Measurements from ENCODE around the gene FHIT.

The FHIT gene

GRCh38 chr3:60931452-60931851 lies 319.8 kb downstream of the FHIT start:
- Histone ChIP-seq H3F3A (ENCODE audit: insufficient read depth) (no peaks in the 10 kb centered on the region), H3K4me3 (ENCODE audit: insufficient read depth, low read length, poor library complexity, severe bottlenecking) (no peak overlapping the region), H3K4me2 (ENCODE audit: low read depth, low read length, poor library complexity, severe bottlenecking) (no peak overlapping the region), H3K9me3 (ENCODE audit: insufficient read depth, low read length) (no peaks in the 10 kb centered on the region), H3K79me2 (ENCODE audit: insufficient read depth, low read length) (no peaks in the 10 kb centered on the region), H2AFZ (ENCODE audit: low read depth, low read length, severe bottlenecking) (no peak overlapping the region), H3K9me2 (replicated peaks; ENCODE audit: insufficient read depth, low read length) (no peaks in the 10 kb centered on the region), H3K27ac (ENCODE audit: low read depth, low read length) (no peak overlapping the region), H3K9ac (ENCODE audit: low read length) (no peak overlapping the region), H3K36me3 (ENCODE audit: low read length) (no peaks in the 10 kb centered on the region), H3K27me3 (ENCODE audit: low read length) (no peaks in the 10 kb centered on the region), H4K20me1 (ENCODE audit: low read depth, low read length) (no peaks in the 10 kb centered on the region)
- no peak for TF ChIP-seq CTCF (IDR thresholded peaks at IDR 0.05; ENCODE audit: insufficient read depth, low read length, poor library complexity, severe bottlenecking)
- TF ChIP-seq EZH2phosphoT487 (conservative IDR thresholded peaks at IDR 0.05; ENCODE audit: low read length): no peak

- H3K9me3 ChIP-seq (ENCODE audit: insufficient read depth, low read length): no peaks in the 10 kb centered on the region
- no peak overlapping the region for H2AFZ ChIP-seq (ENCODE audit: low read depth, low read length, severe bottlenecking)
- H3F3A ChIP-seq (ENCODE audit: insufficient read depth): no peaks in the 10 kb centered on the region
- no peaks in the 10 kb centered on the region for H3K9me2 ChIP-seq (replicated peaks; ENCODE audit: insufficient read depth, low read length)
- H3K4me2 ChIP-seq (ENCODE audit: low read depth, low read length, poor library complexity, severe bottlenecking): no peak overlapping the region
- H4K20me1 ChIP-seq (ENCODE audit: low read depth, low read length): no peaks in the 10 kb centered on the region
- H3K36me3 ChIP-seq (ENCODE audit: low read length): no peaks in the 10 kb centered on the region
- H3K27ac ChIP-seq (ENCODE audit: low read depth, low read length): no peak overlapping the region
- H3K9ac ChIP-seq (ENCODE audit: low read length): no peak overlapping the region
- no peak for TF ChIP-seq EZH2phosphoT487 (conservative IDR thresholded peaks at IDR 0.05; ENCODE audit: low read length)
- no peak for TF ChIP-seq CTCF (IDR thresholded peaks at IDR 0.05; ENCODE audit: insufficient read depth, low read length, poor library complexity, severe bottlenecking)
- no peaks in the 10 kb centered on the region for H3K79me2 ChIP-seq (ENCODE audit: insufficient read depth, low read length)
- H3K27me3 ChIP-seq (ENCODE audit: low read length): no peaks in the 10 kb centered on the region
- no peak overlapping the region for H3K4me3 ChIP-seq (ENCODE audit: insufficient read depth, low read length, poor library complexity, severe bottlenecking)
These were observed 330.7 kb downstream of the FHIT start for GRCh38 chr3:60920519-60920918.

- Histone ChIP-seq H3K79me2 (ENCODE audit: insufficient read depth, low read length) (no peaks in the 10 kb centered on the region), H3K36me3 (ENCODE audit: low read length) (no peaks in the 10 kb centered on the region), H3K9ac (ENCODE audit: low read length) (no peak overlapping the region), H3K27ac (ENCODE audit: low read depth, low read length) (no peak overlapping the region), H4K20me1 (ENCODE audit: low read depth, low read length) (no peaks in the 10 kb centered on the region), H3K4me3 (ENCODE audit: insufficient read depth, low read length, poor library complexity, severe bottlenecking) (no peak overlapping the region), H3K9me3 (ENCODE audit: insufficient read depth, low read length) (no peaks in the 10 kb centered on the region), H3F3A (ENCODE audit: insufficient read depth) (no peaks in the 10 kb centered on the region), H3K9me2 (replicated peaks; ENCODE audit: insufficient read depth, low read length) (no peaks in the 10 kb centered on the region), H3K27me3 (ENCODE audit: low read length) (no peaks in the 10 kb centered on the region), H2AFZ (ENCODE audit: low read depth, low read length, severe bottlenecking) (no peak overlapping the region), H3K4me2 (ENCODE audit: low read depth, low read length, poor library complexity, severe bottlenecking) (no peak overlapping the region)
- TF ChIP-seq CTCF (IDR thresholded peaks at IDR 0.05; ENCODE audit: insufficient read depth, low read length, poor library complexity, severe bottlenecking): no peak
- no peak for TF ChIP-seq EZH2phosphoT487 (conservative IDR thresholded peaks at IDR 0.05; ENCODE audit: low read length)
These were observed 332.0 kb downstream of the FHIT start for GRCh38 chr3:60919296-60919695.
